ENCODE measurements around the gene GABRG3. TPM values are rescaled to one million over a fixed set of nuclear protein-coding genes. Genes with fewer than 3 reads are reported as not detected.

The GABRG3 gene
- total and polyA plus RNA-seq, 9 of the 15 experiments (the other 6 are each of a cell fraction or from before 2014, with no cell fraction given): 4.0 to 15.1 (median 11.2) TPM

DNA sequence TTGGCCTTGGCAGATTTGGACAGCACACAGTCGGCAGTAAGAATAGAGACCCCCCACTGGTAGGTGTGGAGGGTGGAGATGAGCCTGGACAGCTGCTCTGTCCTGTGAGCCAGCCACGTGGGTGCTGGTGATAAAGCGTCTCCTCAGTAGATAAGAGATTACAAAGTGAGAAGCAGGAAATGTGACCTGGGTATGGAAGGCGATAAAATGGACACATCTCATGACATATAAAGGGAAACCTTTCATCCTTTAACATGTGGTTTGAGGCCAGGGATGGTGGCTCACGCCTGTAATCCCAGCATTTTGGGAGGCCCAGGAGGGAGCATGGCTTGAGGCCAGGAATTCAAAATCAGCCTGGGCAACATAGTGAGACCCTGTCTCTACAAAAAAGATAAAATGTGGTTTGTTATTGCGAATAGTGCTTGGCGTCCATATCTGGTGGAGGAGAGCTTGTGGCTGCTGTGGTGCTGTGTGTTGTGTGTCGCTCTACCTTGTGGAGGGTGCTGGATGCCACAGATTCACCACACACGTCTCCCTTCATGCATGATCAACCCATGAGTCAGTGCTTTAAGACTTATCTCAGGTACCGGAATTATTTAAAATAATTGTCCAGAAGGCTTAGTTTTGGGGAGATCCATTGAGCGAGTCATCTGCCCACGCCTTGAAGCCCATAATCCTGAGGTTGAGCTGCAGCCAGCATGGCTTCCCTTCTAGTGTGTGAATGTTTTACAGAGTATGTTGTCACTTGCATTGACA is 157.0 kb downstream of the GABRG3 start (continued):
- TF ChIP-seq, protein P1, sequence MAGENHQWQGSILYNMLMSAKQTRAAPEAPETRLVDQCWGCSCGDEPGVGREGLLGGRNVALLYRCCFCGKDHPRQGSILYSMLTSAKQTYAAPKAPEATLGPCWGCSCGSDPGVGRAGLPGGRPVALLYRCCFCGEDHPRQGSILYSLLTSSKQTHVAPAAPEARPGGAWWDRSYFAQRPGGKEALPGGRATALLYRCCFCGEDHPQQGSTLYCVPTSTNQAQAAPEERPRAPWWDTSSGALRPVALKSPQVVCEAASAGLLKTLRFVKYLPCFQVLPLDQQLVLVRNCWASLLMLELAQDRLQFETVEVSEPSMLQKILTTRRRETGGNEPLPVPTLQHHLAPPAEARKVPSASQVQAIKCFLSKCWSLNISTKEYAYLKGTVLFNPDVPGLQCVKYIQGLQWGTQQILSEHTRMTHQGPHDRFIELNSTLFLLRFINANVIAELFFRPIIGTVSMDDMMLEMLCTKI (IDR thresholded peaks at IDR 0.05; ENCODE audit: partially characterized antibody): no peak
- TF ChIP-seq CC2D1A (IDR thresholded peaks at IDR 0.05): peak; percentile 91
- TF ChIP-seq RBM25 (IDR thresholded peaks at IDR 0.05; ENCODE audit: low read depth, low read length, severe bottlenecking): peak; percentile 70
- peak; percentile 92 for TF ChIP-seq DPF2 (IDR thresholded peaks at IDR 0.05)
- 0 out of 2 replicates have a peak, but pooled peaks have one; percentile 24 for TF ChIP-seq KLF1 (tag; IDR thresholded peaks at IDR 0.05)
- TF ChIP-seq SMAD4 (CRISPR knock-in tag; conservative IDR thresholded peaks at IDR 0.05): peak; percentile 84
- peak; percentile 57 to 74; a peak in 3 of 4 replicates for TF ChIP-seq HDAC1 (IDR thresholded peaks at IDR 0.05)
- TF ChIP-seq, protein P2, sequence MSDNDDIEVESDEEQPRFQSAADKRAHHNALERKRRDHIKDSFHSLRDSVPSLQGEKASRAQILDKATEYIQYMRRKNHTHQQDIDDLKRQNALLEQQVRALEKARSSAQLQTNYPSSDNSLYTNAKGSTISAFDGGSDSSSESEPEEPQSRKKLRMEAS (CRISPR knock-in tag; IDR thresholded peaks at IDR 0.05): peak; percentile 43; the same call in 1 of the 2 replicates
- peak; percentile 69 for TF ChIP-seq MEIS2 (IDR thresholded peaks at IDR 0.05; ENCODE audit: partially characterized antibody)
- no peak for TF ChIP-seq MEF2A (IDR thresholded peaks at IDR 0.05; ENCODE audit: control insufficient read depth, low read depth, low read length)
- TF ChIP-seq ARID1B (IDR thresholded peaks at IDR 0.05): peak; percentile 96
- peak; percentile 29 for TF ChIP-seq CCNT2 (IDR thresholded peaks at IDR 0.05; ENCODE audit: borderline replicate concordance, extremely low read depth, insufficient read length, low read depth, low read length)
- TF ChIP-seq ZFX (CRISPR knock-in tag; IDR thresholded peaks at IDR 0.05): no peak
- no peak for TF ChIP-seq ZNF551 (CRISPR knock-in tag; IDR thresholded peaks at IDR 0.05)
- TF ChIP-seq RBM39 (optimal IDR thresholded peaks at IDR 0.05; ENCODE audit: low read depth, low read length): no peak
- TF ChIP-seq TAL1 (IDR thresholded peaks at IDR 0.05): peak; percentile 92
- TF ChIP-seq ATF1 (CRISPR knock-in tag; IDR thresholded peaks at IDR 0.05): no peak
- TF ChIP-seq ATF1 (tag; IDR thresholded peaks at IDR 0.05): peak; percentile 72
- TF ChIP-seq ZNF766 (CRISPR knock-in tag; conservative IDR thresholded peaks at IDR 0.05): peak; percentile 85
- TF ChIP-seq BHLHE40 (IDR thresholded peaks at IDR 0.05; ENCODE audit: low read length): peak; percentile 80
- peak; percentile 75; the same call in 1 of the 2 replicates for TF ChIP-seq ZEB2 (IDR thresholded peaks at IDR 0.05)
- TF ChIP-seq ZNF184 (CRISPR knock-in tag; IDR thresholded peaks at IDR 0.05): no peak
- TF ChIP-seq CBFA2T2 (conservative IDR thresholded peaks at IDR 0.05): peak; percentile 96
- TF ChIP-seq CREB3 (tag; conservative IDR thresholded peaks at IDR 0.05; ENCODE audit: low read depth): no peak; the same call in 1 of the 2 replicates
- no peak for TF ChIP-seq CHD1 (IDR thresholded peaks at IDR 0.05; ENCODE audit: low read length)
- TF ChIP-seq MYC (IDR thresholded peaks at IDR 0.05; ENCODE audit: low read depth, low read length): peak; percentile 91
- no peak for TF ChIP-seq MYC (CRISPR knock-in tag; IDR thresholded peaks at IDR 0.05; ENCODE audit: borderline replicate concordance, low read depth)
- peak; percentile 24; the same call in 1 of the 2 replicates for TF ChIP-seq JUN (IDR thresholded peaks at IDR 0.05; ENCODE audit: borderline replicate concordance, low read depth, low read length)
- TF ChIP-seq JUN (CRISPR knock-in tag; IDR thresholded peaks at IDR 0.05; ENCODE audit: borderline replicate concordance): no peak
- TF ChIP-seq SMARCA5 (IDR thresholded peaks at IDR 0.05): peak; percentile 64; the same call in 1 of the 2 replicates

Measured in K562 (cell line).